GM21447 (cell line): ENCODE data around the gene ABLIM2.

ENCODE experiments used
- ATAC-seq: cut with Tn5 transposase; IDR thresholded peaks from one replicate; pipeline ENCODE4 v1.9.1; 2021; ENCODE audit not compliant: unreplicated experiment

The ABLIM2 gene

GRCh38 chr4:8176547-8177399 is 18.2 kb upstream of the ABLIM2 start:
- peak; percentile 65 for ATAC-seq

- no peak for ATAC-seq
These were observed 17.1 kb upstream of the ABLIM2 start for GRCh38 chr4:8175686-8176085.

- no peak for ATAC-seq
These were observed 16.4 kb upstream of the ABLIM2 start for GRCh38 chr4:8174970-8175369.

- no peak for ATAC-seq
These were observed 15.1 kb upstream of the ABLIM2 start for GRCh38 chr4:8173492-8174242.

GRCh38 chr4:8171984-8172924 is 13.6 kb upstream of the ABLIM2 start:
- ATAC-seq: peak; percentile 76

GRCh38 chr4:8171266-8171665 is 12.7 kb upstream of the ABLIM2 start:
- ATAC-seq: no peak

- no peak for ATAC-seq
These were observed 11.7 kb upstream of the ABLIM2 start for GRCh38 chr4:8170341-8170740.

- no peak for ATAC-seq
These were observed 11.2 kb upstream of the ABLIM2 start for GRCh38 chr4:8169763-8170162.

GRCh38 chr4:8168832-8169598 is 10.4 kb upstream of the ABLIM2 start:
- no peak for ATAC-seq

- ATAC-seq: no peak
These were observed 9.6 kb upstream of the ABLIM2 start for GRCh38 chr4:8168232-8168631.

- ATAC-seq: no peak
These were observed 9.2 kb upstream of the ABLIM2 start for GRCh38 chr4:8167815-8168214.

- ATAC-seq: no peak
These were observed 8.7 kb upstream of the ABLIM2 start for GRCh38 chr4:8167291-8167690.

- ATAC-seq: no peak
These were observed 6.8 kb upstream of the ABLIM2 start for GRCh38 chr4:8165374-8165896.

- ATAC-seq: no peak
These were observed 6.1 kb upstream of the ABLIM2 start for GRCh38 chr4:8164687-8165086.

GRCh38 chr4:8164194-8164565 is 5.6 kb upstream of the ABLIM2 start:
- no peak for ATAC-seq

- ATAC-seq: no peak
These were observed 5.0 kb upstream of the ABLIM2 start for GRCh38 chr4:8163436-8164193.

- ATAC-seq: no peak
These were observed 4.4 kb upstream of the ABLIM2 start for GRCh38 chr4:8163026-8163425.

- ATAC-seq: no peak
These were observed 4.0 kb upstream of the ABLIM2 start for GRCh38 chr4:8162625-8163024.

- ATAC-seq: no peak
These were observed 2.0 kb upstream of the ABLIM2 start for GRCh38 chr4:8160572-8160971.

- ATAC-seq: no peak
These were observed 1.6 kb upstream of the ABLIM2 start for GRCh38 chr4:8160233-8160560.
